ENCODE results near the gene DPYSL4. TPM values are rescaled to one million over a fixed set of nuclear protein-coding genes. Genes with fewer than 3 reads are reported as not detected.
A peak's percentile ranks its signal among the peaks of the same experiment; 100 is the strongest.

DPYSL4 gene
- total RNA-seq, 2 experiments from 2014 or later = 5.2 to 8.5 TPM

- Mint-ChIP-seq H3K36me3 (no peaks in the 10 kb centered on the region), H3K27ac (peak overlapping the region; percentile 28)
Measured at GRCh38 chr10:132173185-132173584, 13.6 kb upstream of the DPYSL4 start.

GRCh38 chr10:132174237-132174636, 12.5 kb upstream of the DPYSL4 start:
- Mint-ChIP-seq H3K9me3 (peaks cover 6% of the 10 kb centered on the region), H3K36me3 (no peaks in the 10 kb centered on the region), H3K27me3 (peaks cover 15% of the 10 kb centered on the region), H3K27ac (peak overlapping the region; percentile 12), H3K4me1 (no peaks in the 10 kb centered on the region), H3K4me3 (no peak overlapping the region)
- ATAC-seq (ENCODE audit: low read depth) (no peak), DNase-seq (no peak)
- POLR2A ChIA-PET = no interaction called here

More at GRCh38 chr10:132173185-132173584, 13.6 kb upstream of the DPYSL4 start:
- H3K9me3 Mint-ChIP-seq = peaks cover 6% of the 10 kb centered on the region
- ATAC-seq (ENCODE audit: low read depth) (no peak), DNase-seq (no peak)
- no peak overlapping the region for H3K4me3 Mint-ChIP-seq
- POLR2A ChIA-PET = no interaction called here
- H3K27me3 Mint-ChIP-seq = peaks cover 15% of the 10 kb centered on the region
- H3K4me1 Mint-ChIP-seq = no peaks in the 10 kb centered on the region

- Mint-ChIP-seq H3K27me3 (peaks cover 15% of the 10 kb centered on the region), H3K27ac (no peak overlapping the region), H3K4me3 (no peak overlapping the region), H3K4me1 (no peaks in the 10 kb centered on the region), H3K9me3 (peaks cover 6% of the 10 kb centered on the region), H3K36me3 (no peaks in the 10 kb centered on the region)
- ATAC-seq (ENCODE audit: low read depth) (no peak), DNase-seq (no peak)
- POLR2A ChIA-PET = no interaction called here
Measured at GRCh38 chr10:132175408-132175807, 11.3 kb upstream of the DPYSL4 start.

GRCh38 chr10:132175907-132176581, 10.7 kb upstream of the DPYSL4 start:
- Mint-ChIP-seq H3K4me1 (no peaks in the 10 kb centered on the region), H3K36me3 (no peaks in the 10 kb centered on the region), H3K27me3 (peaks cover 19% of the 10 kb centered on the region), H3K27ac (no peak overlapping the region), H3K9me3 (peaks cover 6% of the 10 kb centered on the region), H3K4me3 (no peak overlapping the region)
- DNase-seq = no peak
- no peak for ATAC-seq (ENCODE audit: low read depth)
- POLR2A ChIA-PET = no interaction called here

GRCh38 chr10:132176623-132177500, 9.9 kb upstream of the DPYSL4 start:
- Mint-ChIP-seq H3K4me1 (no peaks in the 10 kb centered on the region), H3K4me3 (no peak overlapping the region), H3K27me3 (peaks cover 22% of the 10 kb centered on the region), H3K27ac (no peak overlapping the region), H3K36me3 (no peaks in the 10 kb centered on the region), H3K9me3 (peaks cover 6% of the 10 kb centered on the region)
- ATAC-seq (ENCODE audit: low read depth) = no peak
- DNase-seq = no peak
- POLR2A ChIA-PET = no interaction called here

GRCh38 chr10:132178046-132178445, 8.7 kb upstream of the DPYSL4 start:
- H3K27me3 Mint-ChIP-seq = peaks cover 24% of the 10 kb centered on the region
- no peak overlapping the region for H3K27ac Mint-ChIP-seq
- ATAC-seq (ENCODE audit: low read depth) = no peak
- POLR2A ChIA-PET = no interaction called here
- no peak overlapping the region for H3K4me3 Mint-ChIP-seq
- DNase-seq = no peak
- no peaks in the 10 kb centered on the region for H3K36me3 Mint-ChIP-seq
- peaks cover 6% of the 10 kb centered on the region for H3K9me3 Mint-ChIP-seq
- H3K4me1 Mint-ChIP-seq = no peaks in the 10 kb centered on the region

- POLR2A ChIA-PET = no interaction called here
- H3K9me3 Mint-ChIP-seq = peaks cover under 1% of the 10 kb centered on the region
Measured at GRCh38 chr10:132178672-132179545, 7.8 kb upstream of the DPYSL4 start.

GRCh38 chr10:132179551-132180392, 7.0 kb upstream of the DPYSL4 start:
- Mint-ChIP-seq H3K27me3 (peaks cover 40% of the 10 kb centered on the region), H3K36me3 (no peaks in the 10 kb centered on the region), H3K27ac (no peak overlapping the region), H3K9me3 (no peaks in the 10 kb centered on the region), H3K4me1 (no peaks in the 10 kb centered on the region), H3K4me3 (no peak overlapping the region)
- DNase-seq (no peak), ATAC-seq (ENCODE audit: low read depth) (no peak)
- POLR2A ChIA-PET = no interaction called here

More at GRCh38 chr10:132178672-132179545, 7.8 kb upstream of the DPYSL4 start:
- Mint-ChIP-seq H3K36me3 (no peaks in the 10 kb centered on the region), H3K27ac (no peak overlapping the region), H3K4me3 (no peak overlapping the region), H3K27me3 (peaks cover 32% of the 10 kb centered on the region), H3K4me1 (no peaks in the 10 kb centered on the region)
- no peak for ATAC-seq (ENCODE audit: low read depth)
- DNase-seq = no peak

- no peak for DNase-seq
- Mint-ChIP-seq H3K27ac (no peak overlapping the region), H3K36me3 (no peaks in the 10 kb centered on the region), H3K9me3 (no peaks in the 10 kb centered on the region), H3K4me3 (no peak overlapping the region), H3K27me3 (peaks cover 42% of the 10 kb centered on the region), H3K4me1 (no peaks in the 10 kb centered on the region)
- ATAC-seq (ENCODE audit: low read depth) = no peak
- POLR2A ChIA-PET = no interaction called here
Measured at GRCh38 chr10:132180736-132181135, 6.0 kb upstream of the DPYSL4 start.

GRCh38 chr10:132181691-132182425, 4.9 kb upstream of the DPYSL4 start:
- Mint-ChIP-seq H3K4me1 (no peaks in the 10 kb centered on the region), H3K4me3 (no peak overlapping the region), H3K27me3 (peaks cover 35% of the 10 kb centered on the region), H3K9me3 (no peaks in the 10 kb centered on the region), H3K27ac (no peak overlapping the region), H3K36me3 (no peaks in the 10 kb centered on the region)
- no peak for DNase-seq
- POLR2A ChIA-PET = no interaction called here
- no peak for ATAC-seq (ENCODE audit: low read depth)

GRCh38 chr10:132182591-132182990, 4.2 kb upstream of the DPYSL4 start:
- DNase-seq (no peak), ATAC-seq (ENCODE audit: low read depth) (no peak)
- Mint-ChIP-seq H3K4me3 (no peak overlapping the region), H3K36me3 (no peaks in the 10 kb centered on the region), H3K4me1 (no peaks in the 10 kb centered on the region), H3K27ac (no peak overlapping the region), H3K27me3 (peaks cover 32% of the 10 kb centered on the region), H3K9me3 (no peaks in the 10 kb centered on the region)
- POLR2A ChIA-PET = no interaction called here

- H3K27me3 Mint-ChIP-seq = peaks cover 35% of the 10 kb centered on the region
- DNase-seq = no peak
- peaks cover 2% of the 10 kb centered on the region for H3K4me1 Mint-ChIP-seq
- H3K36me3 Mint-ChIP-seq = no peaks in the 10 kb centered on the region
- POLR2A ChIA-PET = no interaction called here
- no peak for ATAC-seq (ENCODE audit: low read depth)
- H3K9me3 Mint-ChIP-seq = no peaks in the 10 kb centered on the region
- H3K27ac Mint-ChIP-seq = no peak overlapping the region
- H3K4me3 Mint-ChIP-seq = no peak overlapping the region
Measured at GRCh38 chr10:132183046-132183445, 3.7 kb upstream of the DPYSL4 start.
